A549 (cell line): ENCODE data around the gene GPR149. TPM values are rescaled to one million over a fixed set of nuclear protein-coding genes. Genes with fewer than 3 reads are reported as not detected.

Source experiments
- ATAC-seq, 2 experiments: fragments of 200-7000 bp in 1 of 2; fragments of >200 bp in 1 of 2; cut with Nextera tagmentation in 1 of 2; cut with Tn5 transposase in 1 of 2; 3 replicates each; pipeline versions ENCODE4 v1.8.0 to v1.9.1; 2018 to 2020; ENCODE audit warnings: mild to moderate bottlenecking in 1 of 2, moderate library complexity in 1 of 2
- CTCF ChIA-PET: fragments of 300-600 bp; sonication (Branson Sonifier 250); formaldehyde crosslinking; extraction: SDS; loops from one replicate; lab custom pipeline; 2021; ENCODE audit warnings: antibody characterized with exemption, inconsistent platforms; lab: Yijun Ruan, JAX
- POLR2A ChIA-PET: fragments of 350-600 bp; formaldehyde crosslinking; extraction: SDS; loops from one replicate; lab custom pipeline; 2021; ENCODE audit warnings: antibody characterized with exemption, inconsistent platforms; lab: Yijun Ruan, JAX
- DNase-seq, 2 experiments: peaks; one replicate each; pipeline versions ENCODE4 v3.0.0 to v3.0.0-alpha.2; 2011 to 2016; ENCODE audit warnings: low read depth in 1 of 2, low spot score in 1 of 2
- FAIRE-seq: peaks from 2 replicates; lab custom pipeline; 2011; peaks lifted over from hg19 to GRCh38; lab: Jason Lieb, UNC
- H3K27ac ChIP-seq, 2 experiments: fragments of >200 bp; sonication (Bioruptor Twin); formaldehyde crosslinking; 3 replicates each; pipeline ENCODE4 v1.5.1; 2016 to 2017
- H3K4me1 ChIP-seq: fragments of >200 bp; sonication (Bioruptor Twin); formaldehyde crosslinking; 3 replicates; pipeline ENCODE4 v1.6.1; 2016
- H3K4me2 ChIP-seq: fragments of >200 bp; sonication (Bioruptor Twin); formaldehyde crosslinking; 3 replicates; pipeline ENCODE4 v1.6.1; 2016
- H3K4me3 ChIP-seq: fragments of >200 bp; sonication (Bioruptor Twin); formaldehyde crosslinking; 3 replicates; pipeline ENCODE4 v1.5.1; 2016
- H3K9me3 ChIP-seq: fragments of >200 bp; sonication (Bioruptor Twin); formaldehyde crosslinking; 3 replicates; pipeline ENCODE4 v1.6.1; 2016
- CHD2 ChIP-seq: fragments of 150-350 bp; IDR thresholded peaks from 2 replicates; pipeline ENCODE4 v1.6.1; 2014; ENCODE audit warnings: low read length; ENCODE audit not compliant: partially characterized antibody
- EHF ChIP-seq: fragments of 250-450 bp; sonication (Bioruptor Pico); IDR thresholded peaks from 2 replicates; pipeline ENCODE4 v1.5.0; 2020; ENCODE audit warnings: mild to moderate bottlenecking
- EHMT2 ChIP-seq: fragments of 200-600 bp; sonication (generic); IDR thresholded peaks from 2 replicates; pipeline ENCODE4 v1.6.1; 2016; ENCODE audit warnings: antibody characterized with exemption, low read depth, mild to moderate bottlenecking, moderate library complexity
- EP300 ChIP-seq, 2 experiments: fragments of >200 bp; sonication (Bioruptor Twin); formaldehyde crosslinking; IDR thresholded peaks; 2 replicates in 1 of 2; 3 replicates in 1 of 2; pipeline ENCODE4 v1.6.1; 2016 to 2017
- FOSB ChIP-seq: fragments of 250-450 bp; sonication (Bioruptor Pico); IDR thresholded peaks from 2 replicates; pipeline ENCODE4 v1.5.0; 2020; ENCODE audit warnings: mild to moderate bottlenecking, moderate library complexity
- FOSL2 ChIP-seq, 2 experiments: fragments of 450-650 bp in 1 of 2; fragments of >200 bp in 1 of 2; sonication (Bioruptor Twin) in 1 of 2; formaldehyde crosslinking; IDR thresholded peaks; 2 replicates each; pipeline versions ENCODE4 v1.5.0 to v1.6.1; 2016 to 2020; ENCODE audit warnings: mild to moderate bottlenecking in 1 of 2, moderate library complexity in 1 of 2
- HDAC2 ChIP-seq: fragments of 200-600 bp; sonication (generic); IDR thresholded peaks from 2 replicates; pipeline ENCODE4 v1.6.1; 2016
- HOXA7 ChIP-seq: fragments of 250-450 bp; sonication (Bioruptor Pico); IDR thresholded peaks from 2 replicates; pipeline ENCODE4 v1.5.0; 2020; ENCODE audit warnings: mild to moderate bottlenecking, moderate library complexity
- HOXB5 ChIP-seq: fragments of 250-450 bp; sonication (Bioruptor Pico); IDR thresholded peaks from 2 replicates; pipeline ENCODE4 v1.5.0; 2020; ENCODE audit warnings: mild to moderate bottlenecking, moderate library complexity
- KDM1A ChIP-seq: fragments of 200-600 bp; sonication (generic); IDR thresholded peaks from 2 replicates; pipeline ENCODE4 v1.6.1; 2016; ENCODE audit warnings: low read depth, mild to moderate bottlenecking
- MAFK ChIP-seq: fragments of 450-650 bp; IDR thresholded peaks from 2 replicates; pipeline ENCODE4 v1.6.1; 2014; ENCODE audit not compliant: partially characterized antibody
- MYC ChIP-seq: IDR thresholded peaks from 2 replicates; pipeline ENCODE4 v1.6.1; 2012; ENCODE audit warnings: mild to moderate bottlenecking, inconsistent platforms, low read length, improper control_type of control experiment, borderline replicate concordance
- NPAS2 ChIP-seq: fragments of 250-450 bp; sonication (Bioruptor Pico); IDR thresholded peaks from 2 replicates; pipeline ENCODE4 v1.8.0; 2022; ENCODE audit warnings: mild to moderate bottlenecking, moderate library complexity, borderline replicate concordance
- POLR2A ChIP-seq: IDR thresholded peaks from 2 replicates; pipeline ENCODE4 v1.6.1; 2012; ENCODE audit warnings: mild to moderate bottlenecking, low read length
- RAD21 ChIP-seq, 2 experiments: fragments of >200 bp in 1 of 2; sonication (Bioruptor Twin) in 1 of 2; formaldehyde crosslinking in 1 of 2; IDR thresholded peaks in 1 of 2; conservative IDR thresholded peaks in 1 of 2; 2 replicates in 1 of 2; 3 replicates in 1 of 2; pipeline ENCODE4 v1.6.1; 2012 to 2018; ENCODE audit warnings: inconsistent platforms in 1 of 2
- RCOR1 ChIP-seq: fragments of 150-350 bp; IDR thresholded peaks from 2 replicates; pipeline ENCODE4 v1.6.1; 2014; ENCODE audit warnings: antibody characterized with exemption, low read length, low read depth
- RNF2 ChIP-seq: fragments of 200-600 bp; sonication (generic); IDR thresholded peaks from 2 replicates; pipeline ENCODE4 v1.6.1; 2016; ENCODE audit warnings: low read depth, mild to moderate bottlenecking, antibody characterized with exemption, moderate library complexity, borderline replicate concordance
- SMC3 ChIP-seq: fragments of >200 bp; sonication (Bioruptor Twin); formaldehyde crosslinking; IDR thresholded peaks from 3 replicates; pipeline ENCODE4 v1.6.1; 2018; ENCODE audit warnings: inconsistent platforms
- SREBF2 ChIP-seq: fragments of 450-650 bp; IDR thresholded peaks from 2 replicates; pipeline ENCODE4 v1.6.1; 2014; ENCODE audit warnings: mild to moderate bottlenecking, moderate library complexity
- TP53 ChIP-seq: fragments of 250-450 bp; sonication (Bioruptor Pico); IDR thresholded peaks from 2 replicates; pipeline ENCODE4 v1.5.0; 2021; ENCODE audit warnings: mild to moderate bottlenecking, moderate library complexity
- ZNF302 ChIP-seq: fragments of 250-450 bp; sonication (Bioruptor Pico); IDR thresholded peaks from 2 replicates; pipeline ENCODE4 v1.9.0; 2021; ENCODE audit warnings: inconsistent platforms, mild to moderate bottlenecking, moderate library complexity
- WGBS: methylation state at CpG from one replicate; pipeline ENCODE4 v1.1.6; 2017; ENCODE audit errors: missing lambda C conversion rate; 5-methylcytosine and 5-hydroxymethylcytosine counted together
- polyA plus RNA-seq, 4 experiments: library from polyadenylated mRNA; depleted of rRNA in 3 of 4; stranded (reverse); fragments of >200 nt; fragmentation: RNase III in 1 of 4; extraction: RNeasy Plus Mini Kit Qiagen cat#74134 plus additional on column Dnase treatment in 1 of 4; gene quantifications; 2 replicates in 3 of 4; 3 replicates in 1 of 4; pipeline ENCODE4 v1.2.3, GENCODE V29; 2011 to 2017
- TF ChIP-seq, protein P1 (sequence below): fragments of 450-650 bp; IDR thresholded peaks from 2 replicates; pipeline ENCODE4 v1.6.1; 2014; ENCODE audit warnings: antibody characterized with exemption
- TF ChIP-seq, protein P2 (sequence below): fragments of 250-450 bp; sonication (Bioruptor Pico); IDR thresholded peaks from 2 replicates; pipeline ENCODE4 v1.5.0; 2021; ENCODE audit warnings: mild to moderate bottlenecking, moderate library complexity, borderline replicate concordance
- TF ChIP-seq, protein P3 (sequence below): IDR thresholded peaks from 2 replicates; pipeline ENCODE4 v1.6.1; 2012

GPR149 gene
- polyA plus RNA-seq, 2 of the 4 experiments (the other 2 are of a cell fraction), result not detected

DNA sequence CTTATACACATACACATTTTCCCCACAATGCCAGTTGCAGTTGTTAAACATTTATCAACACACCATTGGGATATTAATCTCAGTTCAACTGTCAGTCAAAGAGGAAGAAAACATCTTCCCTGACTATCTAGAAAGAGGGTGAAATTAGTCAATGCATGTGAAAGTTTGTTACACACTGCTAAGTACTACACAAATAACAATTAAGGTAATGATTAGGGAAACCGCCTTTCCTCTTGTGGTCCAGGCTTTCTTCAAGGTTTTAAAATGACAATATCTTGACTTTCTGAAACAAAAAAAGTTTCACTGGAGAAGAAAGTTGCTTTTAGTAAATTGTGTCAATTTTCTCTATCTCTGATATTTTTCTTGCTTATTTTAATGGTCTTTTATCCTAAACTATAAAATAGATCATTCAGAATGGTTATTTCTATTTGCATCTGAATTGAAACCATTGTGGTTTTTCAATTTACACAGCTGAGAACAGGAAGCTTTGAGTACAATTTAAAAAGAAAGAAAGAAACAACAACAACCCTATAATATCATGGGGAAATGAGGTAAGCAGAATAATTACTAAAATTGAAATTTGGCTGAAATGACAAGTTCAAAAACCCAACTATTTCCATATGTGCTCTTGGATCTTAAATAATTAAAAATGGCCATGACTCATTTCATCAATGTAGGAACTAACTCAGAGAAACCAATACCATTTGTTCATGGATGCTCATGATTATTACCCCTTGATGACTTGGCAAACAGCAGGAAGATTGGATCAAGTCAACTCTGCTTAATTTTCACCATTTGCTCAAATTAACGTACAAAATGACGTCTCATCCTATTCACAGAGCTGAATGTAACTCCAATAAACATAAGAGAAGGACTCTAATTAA, 31.7 kb downstream of the GPR149 start:
- ChIA-PET CTCF (no interaction called here), POLR2A (no interaction called here)
- no peaks in the 10 kb centered on the region for H3K4me1 ChIP-seq
- 1% methylated on average over 3 of the region's 3 CpGs for WGBS
- no peaks in the 10 kb centered on the region for H3K9me3 ChIP-seq
- ATAC-seq (no peak), DNase-seq (no peak), FAIRE-seq (no peak)
- no peak overlapping the region for H3K27ac ChIP-seq
- H3K4me2 ChIP-seq, result no peak overlapping the region
- H3K4me3 ChIP-seq, result no peak overlapping the region
- TF ChIP-seq, protein P1, sequence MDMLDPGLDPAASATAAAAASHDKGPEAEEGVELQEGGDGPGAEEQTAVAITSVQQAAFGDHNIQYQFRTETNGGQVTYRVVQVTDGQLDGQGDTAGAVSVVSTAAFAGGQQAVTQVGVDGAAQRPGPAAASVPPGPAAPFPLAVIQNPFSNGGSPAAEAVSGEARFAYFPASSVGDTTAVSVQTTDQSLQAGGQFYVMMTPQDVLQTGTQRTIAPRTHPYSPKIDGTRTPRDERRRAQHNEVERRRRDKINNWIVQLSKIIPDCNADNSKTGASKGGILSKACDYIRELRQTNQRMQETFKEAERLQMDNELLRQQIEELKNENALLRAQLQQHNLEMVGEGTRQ, result no peak
- no peak for TF ChIP-seq RAD21 (conservative IDR thresholded peaks at IDR 0.05 in 1 of 2, IDR thresholded peaks at IDR 0.05 in 1 of 2)
- TF ChIP-seq, protein P2, sequence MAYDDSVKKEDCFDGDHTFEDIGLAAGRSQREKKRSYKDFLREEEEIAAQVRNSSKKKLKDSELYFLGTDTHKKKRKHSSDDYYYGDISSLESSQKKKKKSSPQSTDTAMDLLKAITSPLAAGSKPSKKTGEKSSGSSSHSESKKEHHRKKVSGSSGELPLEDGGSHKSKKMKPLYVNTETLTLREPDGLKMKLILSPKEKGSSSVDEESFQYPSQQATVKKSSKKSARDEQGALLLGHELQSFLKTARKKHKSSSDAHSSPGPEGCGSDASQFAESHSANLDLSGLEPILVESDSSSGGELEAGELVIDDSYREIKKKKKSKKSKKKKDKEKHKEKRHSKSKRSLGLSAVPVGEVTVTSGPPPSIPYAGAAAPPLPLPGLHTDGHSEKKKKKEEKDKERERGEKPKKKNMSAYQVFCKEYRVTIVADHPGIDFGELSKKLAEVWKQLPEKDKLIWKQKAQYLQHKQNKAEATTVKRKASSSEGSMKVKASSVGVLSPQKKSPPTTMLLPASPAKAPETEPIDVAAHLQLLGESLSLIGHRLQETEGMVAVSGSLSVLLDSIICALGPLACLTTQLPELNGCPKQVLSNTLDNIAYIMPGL, result no peak
- TF ChIP-seq NPAS2 (CRISPR knock-in tag), result no peak
- TF ChIP-seq SREBF2, result no peak

DNA sequence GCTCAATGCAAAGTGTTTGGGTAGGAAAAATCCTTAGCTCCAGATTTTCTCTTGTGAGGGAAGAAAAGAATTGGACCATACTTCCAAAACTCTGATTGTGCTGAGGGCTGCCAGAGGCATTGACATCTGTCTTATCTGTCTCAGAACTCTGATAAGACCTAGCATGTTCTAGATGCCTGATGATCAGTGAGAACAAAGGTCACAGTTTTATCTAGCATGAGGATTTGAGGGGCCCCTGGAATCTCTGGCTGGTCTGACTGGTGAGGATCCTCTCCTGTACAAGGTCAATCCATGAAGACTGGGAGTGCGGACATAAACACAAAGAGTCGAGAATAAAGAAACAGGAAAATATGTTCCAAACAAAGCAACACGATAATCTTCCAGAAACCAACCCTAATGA, 40.1 kb downstream of the GPR149 start:
- WGBS, result 21% methylated on average over 3 of the region's 3 CpGs
- FAIRE-seq (no peak), DNase-seq (no peak), ATAC-seq (no peak)
- ChIA-PET POLR2A (no interaction called here), CTCF (interaction anchor here (0.8 kb wide), 1 partner anchor 13 kb away, joined by 3 read pairs; no protein-coding TSS in a partner anchor)
- Histone ChIP-seq H3K4me3 (no peak overlapping the region), H3K4me2 (no peak overlapping the region), H3K4me1 (no peaks in the 10 kb centered on the region), H3K27ac (no peak overlapping the region), H3K9me3 (no peaks in the 10 kb centered on the region)
- TF ChIP-seq MAFK, result no peak
- TF ChIP-seq FOSB (CRISPR knock-in tag), result no peak
- TF ChIP-seq EHMT2, result no peak
- TF ChIP-seq SREBF2, result no peak

DNA sequence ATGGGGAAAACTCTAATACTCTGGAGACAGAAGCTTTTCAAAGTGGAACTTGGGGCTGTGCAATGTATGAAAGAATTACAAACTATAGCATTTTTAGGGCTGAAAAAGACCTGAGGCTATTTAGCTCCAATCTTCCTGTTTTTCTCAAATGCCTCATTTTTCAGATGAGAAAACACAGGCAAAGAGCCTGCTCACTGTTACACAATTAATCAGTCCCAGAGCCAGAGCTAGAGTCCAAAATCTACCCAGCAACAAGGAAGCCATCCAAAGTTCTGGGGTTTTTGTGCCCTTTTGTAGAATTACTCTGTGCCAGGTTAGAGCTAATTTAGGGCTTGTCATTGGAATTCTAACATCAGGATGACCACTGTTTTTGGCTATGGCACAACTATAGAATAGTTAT, 45.5 kb downstream of the GPR149 start:
- Histone ChIP-seq H3K9me3 (no peaks in the 10 kb centered on the region), H3K4me2 (no peak overlapping the region), H3K27ac (no peak overlapping the region), H3K4me3 (no peak overlapping the region), H3K4me1 (no peaks in the 10 kb centered on the region)
- ATAC-seq, result no peak
- TF ChIP-seq CHD2, result no peak
- TF ChIP-seq EHMT2, result no peak
- TF ChIP-seq HDAC2, result no peak
- TF ChIP-seq POLR2A, result no peak
- no peak for TF ChIP-seq RCOR1
- TF ChIP-seq EP300 (IDR thresholded peaks at IDR 0.05), result no peak
- no peak for TF ChIP-seq MYC
- no peak for FAIRE-seq
- ChIA-PET POLR2A (no interaction called here), CTCF (interaction anchor here (0.5 kb wide), 1 partner anchor 380 kb away, joined by 3 read pairs; no protein-coding TSS in a partner anchor)
- DNase-seq, result no peak

DNA sequence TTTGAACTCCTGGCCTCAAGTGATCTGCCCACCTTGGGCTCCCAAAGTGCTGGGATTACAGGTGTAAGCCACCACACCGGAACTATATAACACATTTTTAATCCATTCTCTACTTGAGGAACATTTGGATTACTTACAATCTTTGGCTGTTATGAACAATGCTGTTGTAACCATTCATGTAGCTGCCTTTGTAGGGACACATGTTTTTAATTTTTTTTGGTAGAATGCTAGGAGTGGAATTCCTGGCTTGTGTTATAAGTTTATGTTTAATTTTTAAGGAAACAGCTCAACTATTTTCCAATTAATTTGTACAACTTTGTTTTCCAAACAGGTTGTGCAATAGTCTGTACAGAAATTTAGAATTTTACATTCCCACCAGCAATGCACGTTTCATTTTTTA, 51.7 kb downstream of the GPR149 start:
- Histone ChIP-seq H3K9me3 (no peaks in the 10 kb centered on the region), H3K4me1 (no peaks in the 10 kb centered on the region), H3K27ac (no peak overlapping the region), H3K4me3 (no peak overlapping the region), H3K4me2 (no peak overlapping the region)
- DNase-seq (no peak), FAIRE-seq (no peak), ATAC-seq (no peak)
- ChIA-PET CTCF (no interaction called here), POLR2A (no interaction called here)
- TF ChIP-seq EHMT2 (no peak), HOXB5 (no peak), EHF (no peak), TP53 (no peak), FOSL2 (IDR thresholded peaks at IDR 0.05) (no peak), FOSL2 (CRISPR knock-in tag; IDR thresholded peaks at IDR 0.05) (no peak), NPAS2 (CRISPR knock-in tag) (no peak), RNF2 (no peak), KDM1A (no peak), SREBF2 (no peak), HOXA7 (CRISPR knock-in tag) (no peak), SMC3 (no peak), ZNF302 (CRISPR knock-in tag) (no peak)
- TF ChIP-seq, protein P3, sequence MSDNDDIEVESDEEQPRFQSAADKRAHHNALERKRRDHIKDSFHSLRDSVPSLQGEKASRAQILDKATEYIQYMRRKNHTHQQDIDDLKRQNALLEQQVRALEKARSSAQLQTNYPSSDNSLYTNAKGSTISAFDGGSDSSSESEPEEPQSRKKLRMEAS, result no peak
- 0% methylated on average over 2 of the region's 2 CpGs for WGBS
